Spleen (tissue), 11 donors: ENCODE measurements around the gene PCNX3. TPM values are rescaled to one million over a fixed set of nuclear protein-coding genes. Genes with fewer than 3 reads are reported as not detected.

Experiments
- DNase-seq: peaks from one replicate; pipeline ENCODE4 v3.0.0-alpha.2; 2020
- H3K27ac ChIP-seq, 8 donors: fragments of 200-600 bp; sonication (generic) in 7 of 8; 1 replicate in 4 of 8; 2 replicates in 4 of 8; pipeline versions ENCODE4 v1.5.0 to v1.8.0; 2016 to 2021; ENCODE audit warnings: inconsistent platforms in 4 of 8, mild to moderate bottlenecking in 4 of 8, moderate library complexity in 1 of 8
- H3K27me3 ChIP-seq, 7 donors: fragments of 200-600 bp; sonication (generic) in 6 of 7; replicated peaks in 1 of 7; 1 replicate in 4 of 7; 2 replicates in 3 of 7; pipeline versions ENCODE4 v1.5.0 to v1.8.0; 2016 to 2021; ENCODE audit warnings: inconsistent platforms in 3 of 7, mild to moderate bottlenecking in 1 of 7
- H3K36me3 ChIP-seq, 6 donors: fragments of 200-600 bp; sonication (generic) in 5 of 6; 1 replicate in 4 of 6; 2 replicates in 2 of 6; pipeline versions ENCODE4 v1.5.0 to v1.8.0; 2016 to 2021; ENCODE audit warnings: inconsistent platforms in 2 of 6
- H3K4me1 ChIP-seq, 6 donors: fragments of 200-600 bp; sonication (generic) in 5 of 6; 1 replicate in 3 of 6; 2 replicates in 3 of 6; pipeline versions ENCODE4 v1.5.0 to v1.8.0; 2016 to 2021; ENCODE audit warnings: inconsistent platforms in 3 of 6
- H3K4me3 ChIP-seq, 8 donors: fragments of 200-600 bp; sonication (generic) in 7 of 8; 1 replicate in 4 of 8; 2 replicates in 4 of 8; pipeline versions ENCODE4 v1.5.0 to v1.8.0; 2016 to 2021; ENCODE audit warnings: inconsistent platforms in 4 of 8, mild to moderate bottlenecking in 4 of 8, moderate library complexity in 2 of 8
- H3K9me3 ChIP-seq, 8 donors: fragments of 200-600 bp; sonication (generic) in 7 of 8; 1 replicate in 4 of 8; 2 replicates in 4 of 8; pipeline versions ENCODE4 v1.5.0 to v1.8.0; 2016 to 2021; ENCODE audit warnings: inconsistent platforms in 4 of 8
- CTCF ChIP-seq, 11 experiments: fragments of 200-600 bp in 7 of 11; fragments of 450-650 bp in 4 of 11; sonication (generic) in 4 of 11; IDR thresholded peaks in 8 of 11; conservative IDR thresholded peaks in 3 of 11; 1 replicate in 7 of 11; 2 replicates in 4 of 11; pipeline versions ENCODE4 v1.4.0 to v1.8.0; 2016 to 2021; ENCODE audit warnings: antibody characterized with exemption in 11 of 11, inconsistent platforms in 4 of 11, mild to moderate bottlenecking in 1 of 11
- POLR2A ChIP-seq, 3 donors: fragments of 450-650 bp; IDR thresholded peaks; one replicate each; pipeline ENCODE4 v1.5.1; 2017; ENCODE audit warnings: antibody characterized with exemption in 3 of 3, mild to moderate bottlenecking in 1 of 3
- POLR2AphosphoS5 ChIP-seq, 3 donors: sonication (generic); formaldehyde crosslinking; IDR thresholded peaks; one replicate each; pipeline ENCODE4 v1.5.1; 2017; ENCODE audit warnings: antibody characterized with exemption in 3 of 3
- WGBS, 5 donors: extraction: QIAGEN DNeasy Blood & Tissue Kit in 3 of 5; methylation state at CpG; one replicate each; pipeline versions ENCODE4 v1.1.5 to v1.1.7; 2013 to 2018; 5-methylcytosine and 5-hydroxymethylcytosine counted together
- intact Hi-C: fragments of 100-400 bp; cut with DNase I; formaldehyde crosslinking; loops from one replicate; pipeline ENCODE4 v1.15.0; 2023; ENCODE audit warnings: low total_unique reads
- polyA plus RNA-seq, 3 donors: library from polyadenylated mRNA; stranded (reverse); fragments of 200-250 nt; gene quantifications; one replicate each; pipeline ENCODE4 v1.2.1, GENCODE V29; 2013
- total RNA-seq, 7 donors: library from RNA; depleted of rRNA in 3 of 7; stranded (reverse); fragments of >200 nt in 3 of 7; fragmentation: NEBNext Ultra II Directional in 4 of 7; extraction: Animal tissue kit (Norgen Biotek cat#: 25700) in 4 of 7; gene quantifications; one replicate each; pipeline versions ENCODE4 v1.1.0 to v1.2.1, GENCODE V29; 2016 to 2021
- donor health status: healthy with polysubstance abuse.
- donor health status: DM: no; HTN: no; CAD: no; lungs with moderate emphysema.
- donor health status: DM: no; HTN: no; CAD: no.
- donor health status: Bipolar disorder and iron deficiency.
- donor health status: healthy.
- donor health status: DM: no; HTN: no; CAD: no.
- donor health status: DM: yes; HTN: yes; CAD: no.

PCNX3 gene
- total and polyA plus RNA-seq, 10 donors: 9.2 to 51.3 (median 46.9) TPM

GRCh38 chr11:65611758-65612603, 3.6 kb upstream of the PCNX3 start:
- Histone ChIP-seq H3K9me3 (no peaks in the 10 kb centered on the region), H3K4me1 (peaks cover 56 to 80% (median 69%) of the 10 kb centered on the region in 6 donors), H3K36me3 (peaks cover 0 to 62% (median 38%) of the 10 kb centered on the region in 6 donors), H3K27me3 (no peaks in the 10 kb centered on the region), H3K4me3 (peak overlapping the region; percentile 84 to 97 (median 95)), H3K27ac (peak overlapping the region; percentile 68 to 99 (median 97))
- intact Hi-C loops: no loop called here
- no peak for DNase-seq
- TF ChIP-seq POLR2AphosphoS5 (IDR thresholded peaks at IDR 0.05) (no peak), POLR2A (IDR thresholded peaks at IDR 0.05) (no peak), CTCF (IDR thresholded peaks at IDR 0.05 in 8 of 11, conservative IDR thresholded peaks at IDR 0.05 in 3 of 11) (no peak)
- 33 to 46% (median 38%) methylated on average over 12 of the region's 12 CpGs for WGBS, 5 donors

- Histone ChIP-seq H3K4me1 (peaks cover 55 to 80% (median 70%) of the 10 kb centered on the region in 6 donors), H3K4me3 (peak overlapping the region; percentile 84 to 97 (median 95)), H3K27me3 (no peaks in the 10 kb centered on the region), H3K27ac (peak overlapping the region; percentile 51 to 99 (median 97)), H3K9me3 (no peaks in the 10 kb centered on the region), H3K36me3 (peaks cover 0 to 62% (median 38%) of the 10 kb centered on the region in 6 donors)
- 18 to 43% (median 30%) methylated on average over 3 to 7 of the region's 7 CpGs for WGBS, 5 donors
- peak; percentile 78 for DNase-seq
- TF ChIP-seq POLR2AphosphoS5 (IDR thresholded peaks at IDR 0.05) (no peak), CTCF (IDR thresholded peaks at IDR 0.05 in 8 of 11, conservative IDR thresholded peaks at IDR 0.05 in 3 of 11) (no peak), POLR2A (IDR thresholded peaks at IDR 0.05) (no peak)
- intact Hi-C loops: no loop called here
Measured at GRCh38 chr11:65612691-65613090, 2.9 kb upstream of the PCNX3 start.

- Histone ChIP-seq H3K4me1 (peaks cover 52 to 80% (median 67%) of the 10 kb centered on the region in 6 donors), H3K9me3 (no peaks in the 10 kb centered on the region), H3K36me3 (peaks cover 5 to 62% (median 38%) of the 10 kb centered on the region in 6 donors), H3K27me3 (no peaks in the 10 kb centered on the region), H3K27ac (peak overlapping the region; percentile 92 to 99 (median 97)), H3K4me3 (peak overlapping the region; percentile 84 to 97 (median 95))
- WGBS, 5 donors: 4 to 32% (median 13%) methylated on average over 11 to 43 of the region's 43 CpGs
- DNase-seq: peak; percentile 88
- no peak for TF ChIP-seq POLR2A (IDR thresholded peaks at IDR 0.05)
- peak in 1 of 3 donors; percentile 24 for TF ChIP-seq POLR2AphosphoS5 (IDR thresholded peaks at IDR 0.05)
- intact Hi-C loops: no loop called here
Measured at GRCh38 chr11:65613091-65613928, 2.3 kb upstream of the PCNX3 start.

- no peak for DNase-seq
- Histone ChIP-seq H3K4me1 (peaks cover 35 to 79% (median 50%) of the 10 kb centered on the region in 6 donors), H3K27me3 (no peaks in the 10 kb centered on the region), H3K27ac (peak overlapping the region; percentile 82 to 99 (median 97)), H3K36me3 (peaks cover 10 to 62% (median 44%) of the 10 kb centered on the region in 6 donors), H3K4me3 (peak overlapping the region; percentile 85 to 98 (median 95)), H3K9me3 (no peaks in the 10 kb centered on the region)
- intact Hi-C loops: no loop called here
- TF ChIP-seq POLR2AphosphoS5 (IDR thresholded peaks at IDR 0.05) (no peak), POLR2A (IDR thresholded peaks at IDR 0.05) (no peak), CTCF (IDR thresholded peaks at IDR 0.05 in 8 of 11, conservative IDR thresholded peaks at IDR 0.05 in 3 of 11) (no peak)
- 1 to 14% (median 2%) methylated on average over 4 to 50 of the region's 50 CpGs for WGBS, 5 donors
Measured at GRCh38 chr11:65615950-65616574, 486 bp downstream of the PCNX3 start.
